IMR-90 (cell line): ENCODE measurements around the gene AKAP13. TPM values are rescaled to one million over a fixed set of nuclear protein-coding genes. Genes with fewer than 3 reads are reported as not detected.
"Not testable (repeated sequence)": the region's sequence is repeated elsewhere in the genome, so short reads cannot be mapped to it uniquely, and the experiment has no call there.

Source experiments
- ATAC-seq: fragments of 200-7000 bp; cut with Tn5 transposase; 2 replicates; pipeline ENCODE4 v1.9.1; 2020; ENCODE audit warnings: low read depth, mild to moderate bottlenecking, moderate library complexity
- BruUV-seq: library from RNA; stranded (reverse); fragments of 400-500 nt; replicated peaks from 2 replicates; lab custom pipeline; 2021; lab: Mats Ljungman, UMichigan
- CTCF ChIA-PET: fragments of 300-600 bp; formaldehyde crosslinking; extraction: SDS; loops from one replicate; lab custom pipeline; 2021; ENCODE audit warnings: antibody characterized with exemption; lab: Yijun Ruan, JAX
- POLR2A ChIA-PET: fragments of 300-600 bp; sonication (Branson Sonifier 250); formaldehyde crosslinking; loops from one replicate; lab custom pipeline; 2022; ENCODE audit warnings: antibody characterized with exemption; ENCODE audit not compliant: unreplicated experiment; lab: Charles Lee
- DNase-seq: peaks from one replicate; pipeline ENCODE4 v3.0.0; 2013
- H2AFZ ChIP-seq: replicated peaks from 2 replicates; pipeline ENCODE3; 2013; ENCODE audit warnings: low read length, mild to moderate bottlenecking; ENCODE audit not compliant: poor library complexity
- H2AK5ac ChIP-seq: 2 replicates; pipeline ENCODE4 v1.6.1; 2013; ENCODE audit warnings: low read depth, low read length, inconsistent platforms
- H2AK9ac ChIP-seq: replicated peaks from 2 replicates; pipeline ENCODE3; 2013; ENCODE audit warnings: mild to moderate bottlenecking, low read depth, low read length, moderate library complexity; ENCODE audit not compliant: poor library complexity
- H2BK120ac ChIP-seq: 2 replicates; pipeline ENCODE4 v1.6.1; 2013; ENCODE audit warnings: low read depth, low read length, inconsistent platforms
- H2BK15ac ChIP-seq: 3 replicates; pipeline ENCODE4 v1.6.1; 2013; ENCODE audit warnings: low read depth, low read length, inconsistent platforms
- H2BK20ac ChIP-seq: 2 replicates; pipeline ENCODE4 v1.6.1; 2013; ENCODE audit warnings: low read depth, mild to moderate bottlenecking, inconsistent platforms, low read length, moderate library complexity
- H2BK5ac ChIP-seq: 2 replicates; pipeline ENCODE4 v1.6.1; 2013; ENCODE audit warnings: mild to moderate bottlenecking, low read depth, low read length, inconsistent platforms; ENCODE audit not compliant: poor library complexity, severe bottlenecking
- H3K14ac ChIP-seq: replicated peaks from 2 replicates; pipeline ENCODE4 v1.6.1; 2013; ENCODE audit warnings: low read depth, low read length, inconsistent platforms
- H3K18ac ChIP-seq: 2 replicates; pipeline ENCODE4 v1.6.1; 2013; ENCODE audit warnings: low read depth, low read length, control low read depth
- H3K23ac ChIP-seq: 2 replicates; pipeline ENCODE4 v1.6.1; 2013; ENCODE audit warnings: low read depth, low read length, inconsistent platforms
- H3K27ac ChIP-seq: 2 replicates; pipeline ENCODE4 v1.5.1; 2013; ENCODE audit warnings: mild to moderate bottlenecking, control low read depth, low read length; ENCODE audit not compliant: insufficient read depth
- H3K27me3 ChIP-seq: 2 replicates; pipeline ENCODE4 v1.6.1; 2013; ENCODE audit warnings: low read length; ENCODE audit not compliant: control insufficient read depth, insufficient read depth
- H3K36me3 ChIP-seq: 2 replicates; pipeline ENCODE4 v1.6.1; 2013; ENCODE audit warnings: low read length, mixed read lengths; ENCODE audit not compliant: control insufficient read depth, insufficient read depth
- H3K4ac ChIP-seq: 2 replicates; pipeline ENCODE4 v1.6.1; 2013; ENCODE audit warnings: low read depth, low read length, inconsistent platforms
- H3K4me1 ChIP-seq: 2 replicates; pipeline ENCODE4 v1.6.1; 2013; ENCODE audit warnings: low read length, mixed read lengths; ENCODE audit not compliant: control insufficient read depth, insufficient read depth
- H3K4me2 ChIP-seq: 2 replicates; pipeline ENCODE4 v1.6.1; 2013; ENCODE audit warnings: low read depth, mild to moderate bottlenecking, control low read depth, low read length, moderate library complexity
- H3K4me3 ChIP-seq: 2 replicates; pipeline ENCODE4 v1.5.1; 2013; ENCODE audit warnings: low read depth, mild to moderate bottlenecking, control low read depth, low read length, moderate library complexity; ENCODE audit not compliant: insufficient read depth
- H3K56ac ChIP-seq: 2 replicates; pipeline ENCODE4 v1.6.1; 2013; ENCODE audit warnings: low read length, inconsistent platforms; ENCODE audit not compliant: insufficient read depth; ENCODE audit errors: extremely low read depth
- H3K79me1 ChIP-seq, 2 experiments: 2 replicates each; pipeline ENCODE4 v1.6.1; 2013; ENCODE audit warnings: low read length in 2 of 2, inconsistent platforms in 1 of 2, low read depth in 1 of 2
- H3K9ac ChIP-seq: 2 replicates; pipeline ENCODE4 v1.6.1; 2013; ENCODE audit warnings: low read depth, low read length, control low read depth
- H3K9me1 ChIP-seq: 2 replicates; pipeline ENCODE4 v1.6.1; 2013; ENCODE audit warnings: low read length, inconsistent platforms; ENCODE audit not compliant: insufficient read depth
- H3K9me3 ChIP-seq: 2 replicates; pipeline ENCODE4 v1.6.1; 2013; ENCODE audit warnings: low read length; ENCODE audit not compliant: control insufficient read depth, insufficient read depth
- H4K20me1 ChIP-seq: 2 replicates; pipeline ENCODE4 v1.6.1; 2013; ENCODE audit warnings: low read length, inconsistent platforms; ENCODE audit not compliant: insufficient read depth
- H4K5ac ChIP-seq: 2 replicates; pipeline ENCODE4 v1.6.1; 2013; ENCODE audit warnings: mild to moderate bottlenecking, low read depth, low read length, control low read depth
- H4K8ac ChIP-seq, 2 experiments: 2 replicates each; pipeline ENCODE4 v1.6.1; 2013; ENCODE audit warnings: low read depth in 2 of 2, low read length in 2 of 2, control low read depth in 1 of 2, inconsistent platforms in 1 of 2
- H4K91ac ChIP-seq: 2 replicates; pipeline ENCODE4 v1.6.1; 2013; ENCODE audit warnings: low read depth, low read length, inconsistent platforms; ENCODE audit not compliant: insufficient read depth
- dilution Hi-C: fragments of 300-500 bp; cut with HindIII; formaldehyde crosslinking; loops from one replicate; pipeline ENCODE4 v1.14.3; 2018; ENCODE audit warnings: low sequenced_read_pairs; ENCODE audit not compliant: unreplicated experiment
- in situ Hi-C: fragments of 300-500 bp; cut with MboI; formaldehyde crosslinking; loops from 3 replicates; pipeline ENCODE4 v1.14.3; 2019; ENCODE audit warnings: low sequenced_read_pairs, inconsistent platforms, mixed read lengths
- intact Hi-C: fragments of 100-400 bp; cut with micrococcal nuclease; formaldehyde crosslinking; loops from 2 replicates; pipeline ENCODE4 v1.10.0; 2022
- polyA plus RNA-seq, 3 experiments: library from polyadenylated mRNA; depleted of rRNA; stranded (reverse); fragments of >200 nt; gene quantifications; 2 replicates each; pipeline ENCODE4 v1.2.3, GENCODE V29; 2012; ENCODE audit warnings: low replicate concordance in 1 of 3
- total RNA-seq: library from RNA; depleted of rRNA; stranded (reverse); fragments of >200 nt; gene quantifications from 2 replicates; pipeline ENCODE4 v1.2.3, GENCODE V29; 2012

The AKAP13 gene
- total and polyA plus RNA-seq, 2 of the 4 experiments (the other 2 are of a cell fraction), result 10.4 to 46.4 TPM

DNA sequence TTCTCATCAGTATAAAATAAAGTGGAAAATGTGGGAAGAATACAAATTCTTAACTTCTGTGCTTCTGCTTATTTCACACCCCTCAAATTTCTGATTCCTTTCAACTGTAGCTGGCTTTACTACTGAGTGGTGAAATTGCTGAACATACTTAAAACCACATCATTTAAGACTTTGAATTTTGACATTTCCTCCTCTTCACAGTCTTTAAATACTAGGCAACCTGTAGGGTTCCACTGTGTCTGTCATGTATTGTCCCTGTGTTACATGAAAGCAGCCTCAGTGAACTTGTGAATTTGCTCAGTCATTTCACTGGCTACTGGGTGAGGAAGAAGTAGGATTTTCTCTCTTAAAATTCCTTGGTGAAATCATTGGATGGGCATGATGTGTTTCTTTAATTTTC lies 101.1 kb downstream of the AKAP13 start:
- H3K23ac ChIP-seq, H4K20me1 ChIP-seq, H3K9me3 ChIP-seq, H2AK9ac ChIP-seq, H2BK5ac ChIP-seq, POLR2A ChIA-PET, H4K8ac ChIP-seq, H2AFZ ChIP-seq, ATAC-seq, CTCF ChIA-PET, H3K9ac ChIP-seq, H4K5ac ChIP-seq, H2BK15ac ChIP-seq, dilution Hi-C loops, H3K36me3 ChIP-seq, H3K27ac ChIP-seq, BruUV-seq, H2AK5ac ChIP-seq, H3K56ac ChIP-seq, H3K27me3 ChIP-seq, DNase-seq, H3K4me3 ChIP-seq: not testable (repeated sequence)
- Histone ChIP-seq H3K18ac (peak overlapping the region; percentile 72; the same call in 1 of the 2 replicates), H3K4me1 (peaks cover 13% of the 10 kb centered on the region), H2BK120ac (peak overlapping the region; percentile 44; the same call in 1 of the 2 replicates), H3K4ac (peak overlapping the region; percentile 72; the same call in 1 of the 2 replicates), H3K9me1 (peaks cover 15% of the 10 kb centered on the region), H4K91ac (0 out of 2 replicates have a peak overlapping the region, but pooled peaks have one; percentile 26), H3K4me2 (peak overlapping the region; percentile 48; the same call in 1 of the 2 replicates), H3K14ac (peak overlapping the region; percentile 8), H2BK20ac (peak overlapping the region; percentile 55), H3K79me1 (peaks cover 30 to 69% of the 10 kb centered on the region in 2 experiments)
- in situ Hi-C loops (loop anchor here (10.0 kb wide), 1 partner anchor 353 kb away; no protein-coding TSS in a partner anchor), intact Hi-C loops (loop anchor here (5.0 to 10.0 kb wide), 4 partner anchors 99 to 223 kb away; partner anchors contain the start of gene AKAP13)
